ENCODE measurements around the gene ITGB5.
"Not testable (repeated sequence)": the region's sequence is repeated elsewhere in the genome, so short reads cannot be mapped to it uniquely, and the experiment has no call there.

The ITGB5 gene

GRCh38 chr3:124786511-124787241 is 100.5 kb downstream of the ITGB5 start:
- DNase-seq: no peak

DNA sequence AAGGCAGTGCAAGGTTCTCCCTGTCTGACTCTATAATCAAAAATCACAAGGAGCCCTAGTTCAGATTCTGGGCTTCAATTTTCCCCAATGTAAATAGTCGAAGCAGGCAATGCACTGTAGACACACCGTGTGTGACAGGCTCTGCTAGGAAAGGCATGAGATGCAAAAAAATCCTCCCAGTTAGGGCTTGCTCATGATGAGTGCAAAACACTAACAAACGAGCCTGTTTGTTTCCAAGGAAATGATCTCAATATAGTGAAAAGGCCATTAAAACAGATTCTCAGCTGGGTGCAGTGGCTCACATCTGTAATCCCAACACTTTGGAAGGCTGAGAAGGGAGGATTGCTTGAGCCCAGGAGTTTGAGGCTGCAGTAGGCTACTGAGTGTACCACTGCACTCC is 101.2 kb downstream of the ITGB5 start:
- no peak for DNase-seq

GRCh38 chr3:124784686-124785382 is 102.3 kb downstream of the ITGB5 start:
- no peak for DNase-seq

DNA sequence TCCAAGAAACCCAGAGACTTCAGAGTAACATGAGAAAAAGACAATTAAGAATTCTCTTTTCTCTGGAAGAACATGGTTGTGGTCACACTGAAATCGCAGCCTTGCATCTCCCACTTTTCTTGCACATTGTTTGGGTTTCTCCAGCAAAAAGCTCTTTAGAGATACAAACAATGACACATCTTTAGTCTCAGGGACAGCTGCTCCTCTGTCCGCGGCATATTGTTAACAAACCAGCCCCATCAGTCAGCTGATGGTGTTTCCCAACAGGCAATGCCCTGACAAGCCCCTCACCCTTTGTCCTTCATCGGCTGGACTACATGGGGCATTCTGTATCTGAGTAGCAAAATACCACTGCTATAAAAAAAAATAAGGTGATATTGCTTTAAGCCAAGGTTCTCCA is 103.5 kb downstream of the ITGB5 start:
- no peak for DNase-seq

DNA sequence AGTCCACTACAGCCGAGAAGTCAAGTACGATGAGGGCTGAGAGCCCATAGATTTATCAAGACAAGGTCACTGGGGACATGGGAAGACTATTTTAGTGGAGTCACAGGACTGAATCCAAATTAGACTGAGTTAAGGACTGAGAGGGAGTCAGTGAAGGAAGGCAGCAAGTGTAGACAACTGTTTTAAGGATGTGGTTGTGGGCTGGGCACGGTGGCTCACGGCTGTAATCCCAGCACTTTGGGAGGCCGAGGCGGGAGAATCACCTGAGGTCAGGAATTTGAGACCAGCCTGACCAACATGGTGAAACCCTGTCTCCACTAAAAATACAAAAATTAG is 104.8 kb downstream of the ITGB5 start:
- not testable (repeated sequence) for DNase-seq

GRCh38 chr3:124781476-124782376 is 105.4 kb downstream of the ITGB5 start:
- DNase-seq: no peak

DNA sequence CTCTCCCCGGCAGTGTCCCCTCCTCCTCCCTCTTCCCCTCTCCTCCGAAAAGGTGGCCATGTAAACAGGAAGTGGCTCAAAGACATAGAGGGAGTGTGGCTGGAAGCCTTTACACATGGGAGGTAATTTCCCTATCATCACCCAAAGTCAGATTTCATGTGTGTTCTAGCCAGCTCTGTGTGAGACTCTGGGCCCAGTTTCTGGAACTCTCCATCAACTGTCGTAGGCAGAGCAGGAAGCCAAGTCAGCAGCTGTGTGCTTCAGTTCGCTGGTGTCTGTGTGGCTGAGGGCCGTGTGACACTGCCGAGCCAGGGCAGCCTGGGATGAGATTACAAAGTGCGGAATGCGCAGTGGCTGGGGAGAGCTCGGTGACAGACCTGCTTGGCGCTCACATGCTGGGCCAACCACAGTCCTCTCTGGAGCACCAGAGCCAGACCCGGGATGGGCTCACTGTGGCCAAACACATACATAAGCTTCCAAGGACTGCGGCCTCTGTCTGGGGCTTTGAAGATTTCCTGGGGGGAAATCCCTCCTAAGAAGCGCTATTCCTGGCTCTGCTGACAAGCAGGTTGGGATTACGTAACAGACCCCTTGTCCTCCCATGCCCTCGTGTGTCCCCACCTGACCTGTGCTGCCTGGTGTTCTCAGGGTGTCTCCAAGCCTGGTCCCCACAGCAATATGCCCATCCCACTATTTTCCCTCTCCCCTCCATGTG is 106.2 kb downstream of the ITGB5 start:
- no peak for DNase-seq

DNA sequence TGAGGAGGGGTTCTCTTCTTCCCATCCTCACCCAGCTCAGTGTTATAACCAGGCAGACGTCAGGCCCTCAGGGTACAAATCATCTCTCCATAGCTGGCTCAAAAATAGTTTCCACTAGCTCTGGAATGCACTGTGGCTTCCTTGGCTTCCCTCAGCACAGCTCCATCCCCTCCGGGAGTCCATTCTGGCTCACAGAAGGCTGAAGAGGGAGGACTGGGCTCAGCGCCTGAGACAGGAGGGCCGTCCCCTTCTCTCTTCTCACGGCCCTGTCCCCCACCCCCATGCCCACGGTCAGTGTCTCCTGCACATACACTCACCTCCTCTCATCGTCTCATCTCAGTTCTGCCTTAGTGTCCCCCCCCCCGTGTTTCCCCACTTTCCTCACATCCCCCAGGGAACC is 106.8 kb downstream of the ITGB5 start:
- no peak for DNase-seq

DNA sequence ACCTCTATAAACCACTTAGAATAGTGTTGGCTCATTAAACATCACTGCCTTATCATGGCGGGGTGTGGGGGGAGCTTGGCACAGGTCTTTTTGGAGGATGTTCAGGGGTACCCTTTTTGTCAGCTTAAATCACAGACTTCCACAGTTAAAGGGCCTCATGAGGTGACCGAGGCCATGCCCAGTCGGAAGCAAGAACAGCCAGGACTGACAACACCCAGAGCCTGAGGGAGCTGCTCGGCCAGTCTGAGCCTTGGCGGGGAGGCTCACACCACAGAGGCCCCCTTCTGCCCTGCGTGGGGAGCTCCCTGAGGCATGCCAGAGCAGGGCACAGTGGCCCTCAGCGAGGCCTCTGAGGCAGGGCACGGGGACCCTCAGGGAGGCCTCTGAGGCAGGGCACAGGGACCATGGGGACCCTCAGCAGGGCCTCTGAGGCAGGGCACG is 107.4 kb downstream of the ITGB5 start:
- DNase-seq: no peak

- no peak for DNase-seq
Observed at GRCh38 chr3:124779116-124779515, 108.0 kb downstream of the ITGB5 start.

DNA sequence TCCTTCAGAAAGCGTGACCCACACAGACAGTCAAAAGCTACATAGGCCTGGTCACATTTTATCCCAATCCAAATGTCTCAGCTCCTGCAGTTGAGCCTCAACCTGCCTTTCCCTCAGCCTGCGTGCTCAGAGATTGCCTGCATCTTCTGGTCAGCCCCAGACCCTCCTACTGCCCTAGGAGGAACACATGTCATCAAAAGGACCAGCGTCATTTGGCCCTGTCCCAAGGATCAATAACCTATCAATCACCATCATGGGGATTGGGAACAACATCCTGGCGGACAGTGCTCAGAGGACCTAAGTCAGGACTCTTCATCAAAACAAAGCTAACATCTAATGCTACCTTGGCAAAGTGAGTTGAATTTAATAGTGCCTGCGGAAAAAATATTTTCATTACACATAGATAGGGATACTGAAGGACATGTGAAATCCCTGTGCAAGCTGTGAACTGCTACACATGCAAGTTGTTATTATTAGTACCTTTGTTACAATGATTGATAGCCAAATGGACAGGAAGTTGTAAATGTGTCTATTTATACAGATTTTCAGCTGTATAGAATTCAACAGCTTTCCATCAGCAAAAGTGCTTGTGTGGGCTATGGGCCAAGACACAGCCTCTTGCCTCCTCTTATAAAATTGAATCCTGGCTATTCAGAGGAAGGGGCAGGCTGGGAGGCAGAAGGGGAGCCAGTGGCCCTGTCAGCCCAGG is 109.2 kb downstream of the ITGB5 start:
- DNase-seq: no peak

DNA sequence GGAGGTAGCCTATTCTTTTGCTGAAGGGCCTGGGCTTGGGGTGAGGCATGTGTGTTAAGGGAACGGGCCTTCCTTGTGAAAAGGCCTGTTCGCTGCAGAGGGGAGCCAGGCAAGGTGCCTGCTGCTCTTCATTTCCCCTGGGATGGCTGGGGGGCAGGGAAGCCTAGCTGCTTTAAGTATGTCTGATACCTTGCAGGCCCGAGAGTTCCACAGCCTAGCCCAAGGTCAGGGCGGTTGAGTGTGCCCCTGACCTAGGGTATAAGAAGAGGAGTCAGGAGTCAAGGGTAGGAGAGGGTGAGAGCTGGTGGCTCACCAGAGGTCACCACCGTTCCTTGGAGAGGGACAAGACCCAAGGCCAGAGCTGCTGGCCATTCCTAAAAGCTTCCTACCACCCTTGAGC is 110.3 kb downstream of the ITGB5 start:
- no peak for DNase-seq

GRCh38 chr3:124775877-124776276 is 111.3 kb downstream of the ITGB5 start:
- DNase-seq: no peak

DNA sequence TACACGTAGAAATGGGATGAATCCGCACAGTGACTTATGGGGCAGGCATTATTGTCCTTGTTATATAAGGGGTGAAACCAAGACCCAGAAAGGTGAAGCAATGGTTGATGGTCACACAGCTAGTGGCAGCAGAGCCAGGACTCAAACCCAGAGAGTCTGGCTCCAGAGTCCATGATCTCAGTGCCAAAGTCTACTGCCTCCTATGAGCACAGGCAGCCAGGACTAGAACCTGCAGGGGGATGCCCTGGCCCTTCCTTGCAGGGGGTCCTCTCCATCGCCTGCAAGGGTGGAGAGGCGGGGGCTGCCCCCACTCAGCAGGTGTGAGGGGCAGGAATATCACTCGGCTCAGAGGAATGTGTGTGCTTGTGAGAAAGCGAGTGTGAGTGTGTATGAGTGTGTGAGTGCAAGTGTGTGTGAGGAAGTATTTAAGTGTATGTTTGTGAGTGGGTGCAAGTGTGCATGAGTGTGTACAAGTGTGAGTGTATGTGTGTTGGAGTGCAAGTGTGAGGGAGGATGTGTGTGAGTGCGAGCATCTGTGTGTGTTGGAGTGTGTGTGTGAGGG is 112.2 kb downstream of the ITGB5 start:
- DNase-seq: no peak

DNA sequence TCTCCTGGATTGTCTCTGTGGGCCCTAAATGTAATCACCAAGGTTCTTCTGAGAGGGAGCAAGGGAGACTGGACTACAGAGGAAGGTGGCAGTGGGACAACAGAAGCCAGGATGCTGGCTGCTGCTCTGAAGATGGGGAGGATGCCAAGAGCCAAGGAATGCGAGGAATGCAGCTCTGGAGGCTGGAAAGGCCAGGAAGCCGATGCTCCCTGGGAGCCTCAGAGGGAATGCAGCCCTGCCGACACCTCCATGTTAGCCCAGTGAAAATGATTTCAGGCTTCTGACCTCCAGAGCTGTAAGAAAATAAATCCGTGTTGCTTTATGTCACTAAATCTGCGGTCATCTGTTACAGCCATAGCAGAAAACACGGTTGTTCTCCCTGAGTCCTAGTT is 112.8 kb downstream of the ITGB5 start:
- no peak for DNase-seq

DNA sequence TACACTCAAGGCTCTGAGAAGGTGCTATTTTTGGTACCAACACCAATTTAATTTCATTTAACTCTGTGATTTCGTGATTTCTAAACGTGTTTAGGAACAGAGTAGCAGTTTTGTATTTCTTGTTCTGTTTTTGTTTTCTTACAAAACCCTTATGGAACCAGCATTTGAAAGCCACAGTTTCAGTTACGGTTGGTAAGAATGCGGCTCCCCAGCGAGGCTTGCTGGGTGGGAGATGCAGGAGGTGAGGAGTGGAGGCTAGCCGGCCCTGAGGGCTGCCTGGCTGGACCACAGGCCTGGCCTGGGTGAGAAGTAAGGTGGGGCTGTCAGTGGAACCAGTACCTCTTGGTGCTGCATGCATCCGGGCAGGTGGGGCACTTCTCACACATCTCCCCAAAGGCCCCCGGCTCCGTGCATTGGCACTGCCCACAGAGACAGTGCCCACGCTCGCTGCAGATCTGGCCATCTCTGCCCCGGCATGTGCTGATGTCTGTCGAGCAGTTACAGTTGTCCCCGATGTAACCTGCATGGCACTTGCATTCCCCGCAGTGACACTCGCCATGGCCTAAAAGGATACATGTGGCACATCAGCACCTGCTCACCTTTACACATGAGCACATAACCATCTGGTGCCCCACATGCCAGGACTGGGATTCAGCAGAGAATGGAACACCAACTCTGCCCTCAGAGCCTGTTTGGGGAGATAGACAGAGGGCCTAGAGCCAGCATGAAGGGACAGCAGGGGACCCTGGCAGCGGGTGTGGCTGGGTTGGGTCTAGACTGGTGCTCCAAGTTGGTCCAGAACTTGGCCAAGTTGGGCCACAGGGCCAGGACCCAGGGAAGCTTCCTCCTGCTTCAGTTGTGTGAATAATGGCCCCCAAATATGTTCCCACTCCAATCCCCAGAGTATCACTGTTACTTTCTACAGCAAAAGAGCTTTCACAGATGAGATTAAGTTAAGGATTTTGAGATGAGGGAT is 113.5 kb downstream of the ITGB5 start:
- DNase-seq: no peak

DNA sequence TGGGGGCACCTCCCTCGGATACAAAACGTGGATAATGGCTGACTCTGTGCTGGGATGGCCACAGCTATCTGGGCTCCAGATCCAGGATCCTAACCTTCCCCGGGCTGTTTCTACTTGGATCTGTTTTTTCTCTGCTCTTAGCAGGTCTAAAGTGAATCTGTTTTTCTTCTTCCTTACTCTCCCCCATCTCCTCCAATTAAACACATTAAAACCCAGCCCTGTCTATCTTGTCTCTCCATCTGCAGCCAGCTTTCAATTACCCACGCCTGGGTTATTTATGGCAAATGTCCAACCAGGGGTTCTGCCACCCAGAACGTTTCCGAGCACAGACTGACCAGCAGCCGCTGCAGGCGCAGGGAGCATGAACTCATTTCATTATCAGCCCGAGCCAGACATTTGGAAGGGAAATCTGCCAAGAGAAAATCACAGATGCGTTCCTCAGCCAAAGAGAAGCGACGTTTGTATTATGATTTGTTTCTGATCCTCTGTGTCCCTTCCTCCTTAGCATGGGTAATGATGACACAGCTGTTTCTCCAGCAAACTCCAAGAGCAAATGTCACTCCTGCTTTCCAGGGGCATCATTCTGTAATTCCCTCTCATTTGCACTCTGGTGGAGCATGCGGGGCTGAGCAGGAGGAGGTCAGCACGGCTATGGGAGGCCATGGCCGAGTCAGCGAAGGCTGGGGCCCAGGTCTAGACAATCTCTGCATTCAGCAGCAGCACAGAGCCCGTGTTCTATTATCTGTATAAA is 114.9 kb downstream of the ITGB5 start:
- no peak for DNase-seq

DNA sequence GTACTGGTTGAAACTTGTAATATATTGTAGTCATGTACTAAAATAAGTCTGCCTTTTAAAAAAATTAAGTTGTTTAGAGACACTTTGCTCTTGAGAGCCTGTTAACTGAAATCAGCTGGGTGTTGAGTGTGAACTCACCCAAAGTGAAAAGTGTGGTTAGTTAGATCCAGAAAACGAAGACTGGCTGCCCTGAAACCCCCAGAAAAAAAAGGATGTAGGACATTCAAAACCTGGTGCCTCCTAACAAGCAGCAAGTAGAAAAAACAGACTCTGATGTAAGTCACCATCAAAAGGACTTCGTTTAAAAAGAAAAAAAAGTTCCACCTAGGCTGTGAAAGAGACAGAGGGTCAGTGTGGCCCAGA is 116.1 kb downstream of the ITGB5 start:
- DNase-seq: no peak

- DNase-seq: no peak
Observed at GRCh38 chr3:124770336-124771082, 116.7 kb downstream of the ITGB5 start.
